Measurements from ENCODE around the gene OBP2A. TPM values are rescaled to one million over a fixed set of nuclear protein-coding genes. Genes with fewer than 3 reads are reported as not detected.

OBP2A gene
- total RNA-seq, 1 donor from 2014 or later, result not detected

GRCh38 chr9:135591506-135592330 lies 45.8 kb downstream of the OBP2A start:
- DNase-seq (ENCODE audit: low spot score), result peak; percentile 86

- DNase-seq (ENCODE audit: low spot score), result no peak
These were observed 46.3 kb downstream of the OBP2A start for GRCh38 chr9:135592331-135592590.

- no peak for DNase-seq (ENCODE audit: low spot score)
These were observed 46.7 kb downstream of the OBP2A start for GRCh38 chr9:135592625-135593024.

DNA sequence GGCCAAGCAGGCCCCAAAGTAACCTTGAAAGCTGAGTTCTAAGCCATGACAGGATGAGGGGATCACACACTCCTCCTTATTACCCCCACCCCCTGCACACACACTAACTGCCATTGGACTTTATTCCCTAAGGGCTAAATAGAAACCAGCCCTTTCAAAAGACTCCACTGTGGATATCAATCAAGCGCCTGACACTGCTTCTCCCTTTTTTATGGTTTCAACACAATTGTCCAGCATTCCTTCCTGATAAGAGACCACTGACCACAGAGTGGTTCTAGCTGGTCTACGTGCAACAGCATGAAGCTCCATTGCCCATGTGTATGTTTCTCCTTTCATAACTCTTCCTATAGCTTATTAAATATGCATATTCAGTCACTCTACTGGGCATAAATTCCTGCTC lies 50.3 kb downstream of the OBP2A start:
- no peak for DNase-seq (ENCODE audit: low spot score)

Other genes with a start within 250 kb of the OBP2A start
- 10.6 TPM for gene PPP1R26, start 66.3 kb upstream of the OBP2A start, total RNA-seq
- 25.9 TPM for gene MRPS2, start 45.4 kb upstream of the OBP2A start, total RNA-seq
- 2.3 TPM for gene LCN1, start 24.7 kb upstream of the OBP2A start, total RNA-seq
- not detected for gene PAEP, start 15.6 kb downstream of the OBP2A start, total RNA-seq
- not detected for gene GLT6D1, start 93.4 kb downstream of the OBP2A start, total RNA-seq
- not detected for gene LCN9, start 117.2 kb downstream of the OBP2A start, total RNA-seq
- not detected for gene SOHLH1, start 153.4 kb downstream of the OBP2A start, total RNA-seq
- 0.06 TPM for gene KCNT1, start 156.1 kb downstream of the OBP2A start, total RNA-seq

Measured in mesenteric fat pad (tissue), 1 donor.